Activated CD8-positive, alpha-beta T cell treated with anti-CD3 and anti-CD28 coated beads for 36 hours (primary cell): ENCODE data around the gene UBAC1. TPM values are rescaled to one million over a fixed set of nuclear protein-coding genes. Genes with fewer than 3 reads are reported as not detected.

Experiments
- ATAC-seq: fragments of 200-7000 bp; cut with Tn5 transposase; one replicate; pipeline ENCODE4 v1.10.0; 2021; ENCODE audit warnings: mild to moderate bottlenecking, moderate library complexity
- CTCF ChIA-PET: fragments of 350-600 bp; sonication (Branson Sonifier 250); formaldehyde crosslinking; loops from one replicate; lab custom pipeline; 2021; ENCODE audit warnings: antibody characterized with exemption; lab: Charles Lee
- POLR2A ChIA-PET: fragments of 350-600 bp; sonication (Branson Sonifier 250); formaldehyde crosslinking; loops from one replicate; lab custom pipeline; 2021; ENCODE audit warnings: antibody characterized with exemption; lab: Charles Lee
- DNase-seq: peaks from one replicate; pipeline ENCODE4 v3.0.0-alpha.2; 2020
- H3K27ac Mint-ChIP-seq: one replicate; pipeline ENCODE4 v1.8.0; 2021; ENCODE audit warnings: mild to moderate bottlenecking, mixed read lengths
- H3K27me3 Mint-ChIP-seq: one replicate; pipeline ENCODE4 v1.8.0; 2021; ENCODE audit warnings: mixed read lengths
- H3K36me3 Mint-ChIP-seq: one replicate; pipeline ENCODE4 v1.8.0; 2021; ENCODE audit warnings: low read depth, mixed read lengths
- H3K4me1 Mint-ChIP-seq: one replicate; pipeline ENCODE4 v1.8.0; 2021; ENCODE audit warnings: low read depth, mixed read lengths
- H3K4me3 Mint-ChIP-seq: one replicate; pipeline ENCODE4 v1.8.0; 2021; ENCODE audit warnings: mild to moderate bottlenecking, moderate library complexity, mixed read lengths
- H3K9me3 Mint-ChIP-seq: one replicate; pipeline ENCODE4 v1.8.0; 2021; ENCODE audit warnings: mixed read lengths
- intact Hi-C: fragments of 100-400 bp; cut with micrococcal nuclease; formaldehyde crosslinking; loops from one replicate; pipeline ENCODE4 v1.10.0; 2022
- total RNA-seq, 2 experiments: library from RNA; stranded (reverse); gene quantifications; one replicate each; pipeline ENCODE4 v1.2.3, GENCODE V29; 2021
- TF ChIP-seq, protein P1 (sequence below): fragments of 200-600 bp; IDR thresholded peaks from one replicate; pipeline ENCODE4 v1.8.0; 2022; ENCODE audit warnings: antibody characterized with exemption, mild to moderate bottlenecking

UBAC1 gene
- total RNA-seq, 2 experiments from 2014 or later = 32.4 to 34.3 TPM

DNA sequence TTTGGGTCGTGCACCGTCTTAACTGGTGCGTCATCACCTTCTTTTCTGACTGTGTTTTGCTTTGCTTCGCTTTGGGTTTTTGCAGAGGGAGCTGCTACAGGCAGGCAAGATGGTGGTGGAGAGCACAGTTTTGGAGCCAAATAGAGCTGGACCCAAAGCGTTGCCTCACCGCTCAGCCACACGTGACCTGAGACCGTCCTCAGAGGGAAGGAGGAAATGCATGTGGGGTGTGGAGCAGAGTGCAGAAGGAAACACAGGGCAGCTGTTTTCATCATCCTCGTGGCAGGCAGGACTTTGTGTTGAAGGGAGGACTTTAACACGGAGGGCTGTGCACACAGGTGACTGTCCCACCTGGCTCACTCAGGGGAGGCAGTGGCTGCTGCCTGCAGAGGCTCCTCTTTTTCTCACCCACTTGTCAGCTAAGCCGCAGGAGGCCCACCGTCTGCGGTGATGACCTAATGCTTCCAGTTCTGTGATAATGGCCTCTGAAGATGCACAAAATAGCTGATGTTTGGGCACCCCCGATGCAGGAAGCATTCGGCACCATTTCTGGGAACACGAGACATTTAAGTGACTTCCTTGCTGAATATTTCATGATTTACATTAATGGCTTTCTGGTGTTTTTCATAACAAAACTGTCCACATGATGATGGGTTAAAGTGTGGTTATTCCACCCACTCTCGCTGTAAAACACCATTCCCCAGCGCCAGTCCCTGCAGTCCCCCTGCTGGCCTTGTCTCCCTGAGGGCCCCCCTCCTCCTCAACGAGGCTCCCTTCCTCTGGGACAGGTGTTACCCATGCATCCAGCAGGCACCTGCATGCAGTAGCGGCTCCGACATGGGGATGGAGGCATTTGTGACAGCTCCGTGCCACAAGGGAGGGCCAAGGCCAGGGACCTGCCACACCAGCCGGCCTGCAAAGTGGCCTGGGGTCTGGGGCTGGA is 12.4 kb upstream of the UBAC1 start:
- intact Hi-C loops = no loop called here
- no peak overlapping the region for H3K27ac Mint-ChIP-seq
- ATAC-seq (peak; percentile 31), DNase-seq (peak; percentile 54)
- H3K4me3 Mint-ChIP-seq = no peak overlapping the region
- H3K4me1 Mint-ChIP-seq = peaks cover 12% of the 10 kb centered on the region
- H3K9me3 Mint-ChIP-seq = no peaks in the 10 kb centered on the region
- no peaks in the 10 kb centered on the region for H3K36me3 Mint-ChIP-seq
- H3K27me3 Mint-ChIP-seq = no peaks in the 10 kb centered on the region
- ChIA-PET CTCF (interaction anchor here (1.5 kb wide), 1 partner anchor 16 kb away, joined by 8 read pairs; no protein-coding TSS in a partner anchor), POLR2A (interaction anchor here (0.6 kb wide), 1 partner anchor 24 kb away, joined by 3 read pairs; no protein-coding TSS in a partner anchor)
- TF ChIP-seq, protein P1, sequence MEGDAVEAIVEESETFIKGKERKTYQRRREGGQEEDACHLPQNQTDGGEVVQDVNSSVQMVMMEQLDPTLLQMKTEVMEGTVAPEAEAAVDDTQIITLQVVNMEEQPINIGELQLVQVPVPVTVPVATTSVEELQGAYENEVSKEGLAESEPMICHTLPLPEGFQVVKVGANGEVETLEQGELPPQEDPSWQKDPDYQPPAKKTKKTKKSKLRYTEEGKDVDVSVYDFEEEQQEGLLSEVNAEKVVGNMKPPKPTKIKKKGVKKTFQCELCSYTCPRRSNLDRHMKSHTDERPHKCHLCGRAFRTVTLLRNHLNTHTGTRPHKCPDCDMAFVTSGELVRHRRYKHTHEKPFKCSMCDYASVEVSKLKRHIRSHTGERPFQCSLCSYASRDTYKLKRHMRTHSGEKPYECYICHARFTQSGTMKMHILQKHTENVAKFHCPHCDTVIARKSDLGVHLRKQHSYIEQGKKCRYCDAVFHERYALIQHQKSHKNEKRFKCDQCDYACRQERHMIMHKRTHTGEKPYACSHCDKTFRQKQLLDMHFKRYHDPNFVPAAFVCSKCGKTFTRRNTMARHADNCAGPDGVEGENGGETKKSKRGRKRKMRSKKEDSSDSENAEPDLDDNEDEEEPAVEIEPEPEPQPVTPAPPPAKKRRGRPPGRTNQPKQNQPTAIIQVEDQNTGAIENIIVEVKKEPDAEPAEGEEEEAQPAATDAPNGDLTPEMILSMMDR = no peak

DNA sequence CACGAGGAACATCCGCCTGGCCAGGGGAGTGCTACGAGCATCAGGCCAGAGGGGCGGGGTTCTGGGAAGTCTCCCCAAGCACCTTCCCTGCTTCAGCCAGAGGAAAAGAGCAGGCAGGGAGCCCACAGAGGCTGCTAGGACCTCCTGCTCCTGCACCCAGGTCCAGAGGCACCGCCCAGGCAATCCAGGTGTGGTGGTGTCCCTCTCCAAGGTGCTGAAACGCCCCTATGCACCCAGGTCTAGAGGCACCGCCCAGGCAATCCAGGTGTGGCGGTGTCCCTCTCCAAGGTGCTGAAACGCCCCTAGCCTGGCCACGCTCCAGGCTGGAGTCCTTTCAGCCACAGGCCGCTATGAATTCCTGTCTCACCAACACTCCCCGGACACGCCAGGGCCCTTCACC is 10.7 kb upstream of the UBAC1 start:
- H3K36me3 Mint-ChIP-seq = no peaks in the 10 kb centered on the region
- H3K27me3 Mint-ChIP-seq = peaks cover 2% of the 10 kb centered on the region
- no peaks in the 10 kb centered on the region for H3K9me3 Mint-ChIP-seq
- intact Hi-C loops = no loop called here
- TF ChIP-seq, protein P1 = no peak
- no peak overlapping the region for H3K27ac Mint-ChIP-seq
- H3K4me1 Mint-ChIP-seq = peaks cover 18% of the 10 kb centered on the region
- no peak overlapping the region for H3K4me3 Mint-ChIP-seq
- ChIA-PET POLR2A (no interaction called here), CTCF (no interaction called here)
- ATAC-seq = peak; percentile 48
- DNase-seq = peak; percentile 62

DNA sequence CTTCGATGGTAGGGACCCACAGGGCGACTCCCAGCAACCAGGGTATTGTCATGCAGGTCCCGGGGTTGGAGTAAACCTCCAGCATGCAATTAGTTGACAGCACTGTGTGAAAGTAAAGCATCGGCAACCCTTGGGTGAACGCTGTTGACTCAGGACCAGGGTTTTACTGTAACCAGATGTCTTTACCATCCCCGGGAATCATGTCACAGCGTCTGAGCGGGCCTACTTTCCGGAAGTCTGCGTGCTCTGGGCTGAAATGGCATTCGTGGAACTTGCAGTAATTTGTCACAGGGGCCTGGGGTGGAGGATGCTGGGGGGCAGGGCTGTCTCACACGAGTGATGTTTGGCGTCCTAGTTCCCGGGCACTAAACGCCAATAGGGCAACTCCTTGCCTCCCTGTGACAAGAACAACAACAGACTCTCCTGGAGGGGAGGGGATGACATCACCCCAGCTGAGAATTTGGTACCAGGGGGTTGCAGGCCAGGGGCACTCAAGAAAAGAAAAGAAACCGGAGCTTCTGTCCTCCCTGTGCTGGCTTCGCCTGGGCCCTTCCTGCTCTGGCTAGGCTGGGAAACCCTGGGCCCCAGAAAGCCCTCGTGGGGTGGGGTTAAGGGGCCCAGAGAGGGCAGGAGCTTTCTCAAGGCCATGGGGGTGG is 10.1 kb upstream of the UBAC1 start:
- POLR2A ChIA-PET = no interaction called here
- Mint-ChIP-seq H3K36me3 (no peaks in the 10 kb centered on the region), H3K4me3 (no peak overlapping the region), H3K4me1 (peaks cover 15% of the 10 kb centered on the region), H3K27me3 (peaks cover 2% of the 10 kb centered on the region), H3K27ac (no peak overlapping the region), H3K9me3 (no peaks in the 10 kb centered on the region)
- intact Hi-C loops = no loop called here
- DNase-seq = no peak
- CTCF ChIA-PET = interaction anchor here (1.2 to 6.0 kb wide), 2 partner anchors 151 to 167 kb away, joined by 3 to 54 read pairs; no protein-coding TSS in a partner anchor
- no peak for ATAC-seq
- TF ChIP-seq, protein P1 = no peak

DNA sequence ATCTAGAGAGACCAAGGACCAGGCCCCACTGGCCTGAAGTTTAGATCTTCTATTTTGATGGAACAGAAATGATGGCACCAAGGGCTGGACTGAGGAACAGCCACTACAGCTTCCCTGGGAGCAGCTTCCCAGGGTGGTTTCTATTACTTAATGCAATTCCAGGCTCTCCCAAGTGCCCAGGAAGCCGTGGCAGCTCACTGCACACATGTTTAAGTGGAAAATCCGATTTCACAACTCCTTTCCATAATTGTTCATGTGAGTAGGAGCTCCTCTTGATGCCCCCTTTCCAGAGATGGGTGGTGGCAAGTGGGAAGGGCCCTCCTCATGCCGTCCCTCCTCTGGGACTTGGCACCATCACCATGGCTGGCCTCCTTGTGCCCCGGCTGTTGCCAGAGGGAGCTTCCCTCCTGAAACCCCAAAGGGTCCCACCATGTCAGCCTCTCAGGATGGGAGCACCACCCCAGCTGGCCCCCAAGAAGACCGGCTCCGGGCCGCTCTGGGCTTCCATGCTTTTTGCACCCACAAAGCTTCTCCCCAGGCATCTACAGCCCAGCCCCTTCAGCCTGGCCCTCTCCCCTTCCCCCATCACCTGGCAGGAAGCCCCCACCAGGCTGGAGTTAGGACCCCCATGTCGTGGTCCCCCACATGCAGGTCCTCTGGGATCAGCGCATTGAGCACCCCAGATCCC is 9.1 kb upstream of the UBAC1 start:
- TF ChIP-seq, protein P1 = no peak
- Mint-ChIP-seq H3K27ac (no peak overlapping the region), H3K4me1 (peaks cover 15% of the 10 kb centered on the region), H3K27me3 (peaks cover 2% of the 10 kb centered on the region), H3K4me3 (no peak overlapping the region), H3K9me3 (no peaks in the 10 kb centered on the region), H3K36me3 (no peaks in the 10 kb centered on the region)
- POLR2A ChIA-PET = interaction anchor here (1.5 kb wide), 1 partner anchor 151 kb away, joined by 4 read pairs; no protein-coding TSS in a partner anchor
- DNase-seq = no peak
- CTCF ChIA-PET = interaction anchor here (1.2 to 6.0 kb wide), 3 partner anchors 136 to 168 kb away, joined by 3 to 54 read pairs (median 4); no protein-coding TSS in a partner anchor
- intact Hi-C loops = no loop called here
- ATAC-seq = no peak
